Measurements from ENCODE around the gene MRGPRE.
A peak's percentile ranks its signal among the peaks of the same experiment; 100 is the strongest.
"Not testable (repeated sequence)": the region's sequence is repeated elsewhere in the genome, so short reads cannot be mapped to it uniquely, and the experiment has no call there.

MRGPRE gene, protein sequence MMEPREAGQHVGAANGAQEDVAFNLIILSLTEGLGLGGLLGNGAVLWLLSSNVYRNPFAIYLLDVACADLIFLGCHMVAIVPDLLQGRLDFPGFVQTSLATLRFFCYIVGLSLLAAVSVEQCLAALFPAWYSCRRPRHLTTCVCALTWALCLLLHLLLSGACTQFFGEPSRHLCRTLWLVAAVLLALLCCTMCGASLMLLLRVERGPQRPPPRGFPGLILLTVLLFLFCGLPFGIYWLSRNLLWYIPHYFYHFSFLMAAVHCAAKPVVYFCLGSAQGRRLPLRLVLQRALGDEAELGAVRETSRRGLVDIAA

GRCh38 chr11:3231851-3232744 lies at the start of gene MRGPRE:
Gene MRGPRE, minus strand, starts transcription at chr11:3232417. Its CDS starts 3,618 bp downstream, at chr11:3228799.
- no peak for DNase-seq (ENCODE audit: low spot score)

DNA sequence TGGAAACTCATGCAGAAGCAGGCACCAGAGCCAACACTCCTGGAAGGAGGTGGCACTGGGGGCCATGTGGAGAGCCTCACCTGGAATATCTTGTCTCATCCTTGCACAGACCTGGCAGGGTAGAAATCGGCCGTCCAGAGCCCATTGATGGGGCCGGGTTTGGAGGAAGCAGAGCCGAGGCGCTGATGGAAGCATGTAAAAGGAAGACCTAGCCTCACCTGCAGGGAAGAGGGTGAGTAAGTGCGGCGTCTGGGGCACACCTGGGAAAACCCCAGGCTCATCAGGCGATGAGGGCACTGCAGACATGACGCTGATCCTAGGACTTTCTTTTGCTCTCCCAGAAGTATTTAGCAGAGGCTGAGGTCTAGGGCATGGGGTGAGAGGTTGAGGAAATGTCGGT lies 48.9 kb upstream of the MRGPRE start:
- not testable (repeated sequence) for DNase-seq (ENCODE audit: low spot score)

- not testable (repeated sequence) for DNase-seq (ENCODE audit: low spot score)
These were observed 48.4 kb upstream of the MRGPRE start for GRCh38 chr11:3280662-3281061.

DNA sequence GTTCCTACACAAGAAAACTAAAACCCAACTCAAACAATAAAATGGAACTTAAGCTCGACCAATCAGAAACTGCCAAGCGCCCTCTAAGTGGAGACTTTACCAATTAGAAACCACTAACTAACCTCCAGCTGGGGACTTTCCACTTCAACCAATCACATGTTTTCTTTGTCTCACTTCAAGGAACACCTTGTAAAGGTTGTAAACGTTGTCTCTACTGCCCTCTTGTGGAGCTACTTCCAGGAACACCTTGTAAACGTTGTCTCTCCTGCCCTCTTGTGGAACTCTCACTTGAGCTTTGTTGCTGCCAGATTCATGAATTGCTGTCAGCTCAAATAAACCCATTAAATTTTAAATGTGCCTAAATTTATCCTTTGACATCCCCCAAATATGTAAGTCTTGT lies 46.7 kb upstream of the MRGPRE start:
- not testable (repeated sequence) for DNase-seq (ENCODE audit: low spot score)

- DNase-seq (ENCODE audit: low spot score), result not testable (repeated sequence)
These were observed 41.4 kb upstream of the MRGPRE start for GRCh38 chr11:3273629-3274028.

GRCh38 chr11:3262548-3262947 lies 30.3 kb upstream of the MRGPRE start:
- DNase-seq (ENCODE audit: low spot score), result not testable (repeated sequence)

DNA sequence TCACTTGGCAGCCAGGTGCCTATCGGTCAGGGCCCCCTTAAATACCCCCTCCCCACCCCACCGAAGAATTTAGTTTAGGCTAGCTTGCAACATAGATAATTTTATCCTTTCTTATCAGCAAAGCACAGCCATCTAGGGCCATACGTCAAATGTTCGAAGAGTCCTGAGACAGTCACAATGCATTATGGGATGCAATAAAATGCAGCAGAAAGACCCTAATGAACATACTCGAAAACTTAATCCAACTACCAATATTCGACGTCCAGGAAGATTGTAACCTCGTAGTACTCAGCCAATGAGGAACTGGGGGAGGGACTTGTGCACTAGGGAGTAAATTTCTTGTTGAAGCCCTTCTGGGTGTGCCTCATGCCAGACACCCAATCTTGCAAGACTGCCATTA lies 29.6 kb upstream of the MRGPRE start:
- not testable (repeated sequence) for DNase-seq (ENCODE audit: low spot score)

DNA sequence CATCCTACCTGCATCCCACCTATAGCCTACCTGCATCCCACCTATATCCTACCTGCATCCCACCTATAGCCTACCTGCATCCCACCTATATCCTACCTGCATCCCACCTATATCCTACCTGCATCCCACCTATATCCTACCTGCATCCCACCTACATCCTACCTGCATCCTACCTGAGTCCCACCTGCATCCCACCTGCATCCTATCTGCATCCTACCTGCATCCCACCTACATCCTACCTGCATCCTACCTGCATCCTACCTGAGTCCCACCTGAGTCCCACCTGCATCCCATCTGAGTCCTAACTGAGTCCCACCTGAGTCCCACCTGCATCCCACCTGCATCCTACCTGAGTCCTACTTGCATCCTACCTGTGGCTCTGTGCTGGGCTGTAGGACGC lies 25.3 kb upstream of the MRGPRE start:
- not testable (repeated sequence) for DNase-seq (ENCODE audit: low spot score)

DNA sequence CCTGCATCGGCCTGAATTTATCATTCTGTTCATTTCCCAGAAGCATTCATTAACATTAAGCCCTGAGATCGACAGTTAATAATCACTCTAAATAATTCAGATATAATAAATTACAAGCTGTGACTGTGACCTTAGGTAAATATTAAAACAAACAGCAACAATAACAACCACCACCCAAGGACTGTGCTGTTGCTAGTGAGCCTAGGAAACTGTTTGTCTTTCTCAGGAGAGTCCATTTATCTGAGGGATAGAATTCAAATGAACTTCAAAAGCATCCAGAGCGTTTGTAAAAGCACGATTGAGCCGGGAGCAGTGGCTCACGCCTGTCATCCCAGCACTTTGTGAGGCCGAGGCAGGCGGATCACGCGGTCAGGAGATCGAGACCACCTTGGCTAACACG lies 23.0 kb upstream of the MRGPRE start:
- DNase-seq (ENCODE audit: low spot score), result not testable (repeated sequence)

DNA sequence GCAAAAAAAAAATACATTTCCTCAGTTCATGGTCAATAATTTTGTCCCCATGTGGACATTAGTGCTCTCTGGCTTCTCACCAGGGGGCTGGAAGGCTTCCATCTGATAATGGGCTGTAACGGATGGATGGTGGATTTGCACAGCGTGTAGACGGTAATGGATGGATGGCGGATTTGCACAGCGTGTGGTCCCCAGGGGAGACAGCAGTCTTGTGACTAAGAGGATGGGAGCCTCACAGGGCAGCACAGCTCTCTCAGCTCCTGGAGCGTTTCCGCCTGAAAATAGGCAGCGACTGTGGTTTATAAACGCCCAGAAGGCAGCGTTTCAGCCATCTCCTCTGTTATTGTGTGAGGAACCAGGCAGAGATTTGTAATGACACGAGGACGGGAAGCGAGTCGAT lies 22.6 kb upstream of the MRGPRE start:
- DNase-seq (ENCODE audit: low spot score), result not testable (repeated sequence)

DNA sequence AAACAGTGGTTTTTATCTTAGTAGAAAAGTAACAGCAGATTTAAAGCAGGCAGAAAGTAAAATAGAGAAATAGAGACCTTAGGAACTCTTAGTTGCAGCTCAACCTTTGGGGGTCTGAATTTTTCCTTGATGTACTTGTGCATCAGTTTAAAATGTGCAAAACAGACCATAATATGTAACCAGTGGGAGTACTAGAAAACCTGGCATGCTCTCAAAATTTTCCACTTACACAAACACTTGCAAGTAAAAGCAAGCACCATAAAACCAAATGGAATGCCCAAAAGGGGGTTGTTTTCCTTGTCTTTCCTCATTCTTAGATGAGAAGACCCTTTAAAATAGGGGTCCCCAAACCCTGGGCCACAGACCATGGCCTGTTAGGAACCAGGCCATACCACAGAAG lies 12.9 kb upstream of the MRGPRE start:
- no peak for DNase-seq (ENCODE audit: low spot score)

GRCh38 chr11:3243880-3244279 lies 11.7 kb upstream of the MRGPRE start:
- no peak for DNase-seq (ENCODE audit: low spot score)

DNA sequence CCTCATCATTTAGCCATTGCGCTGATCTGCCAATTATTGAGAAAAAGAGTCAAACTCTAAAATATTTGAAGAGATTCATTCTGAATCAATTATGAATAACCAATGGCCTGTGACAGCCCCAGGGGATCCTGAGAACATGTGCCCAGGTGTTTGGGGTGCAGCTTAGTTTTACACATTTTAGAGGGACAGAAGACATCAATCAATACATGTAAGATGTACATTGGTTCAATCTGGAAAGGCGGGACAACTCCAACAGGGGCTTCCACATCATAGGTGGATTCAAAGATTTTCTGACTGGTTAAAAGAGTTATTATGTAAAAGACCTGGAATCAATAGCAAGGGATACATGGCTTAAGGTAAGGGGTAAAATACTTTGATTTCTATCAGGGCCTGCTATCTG lies 4.9 kb upstream of the MRGPRE start:
- DNase-seq (ENCODE audit: low spot score), result no peak

DNA sequence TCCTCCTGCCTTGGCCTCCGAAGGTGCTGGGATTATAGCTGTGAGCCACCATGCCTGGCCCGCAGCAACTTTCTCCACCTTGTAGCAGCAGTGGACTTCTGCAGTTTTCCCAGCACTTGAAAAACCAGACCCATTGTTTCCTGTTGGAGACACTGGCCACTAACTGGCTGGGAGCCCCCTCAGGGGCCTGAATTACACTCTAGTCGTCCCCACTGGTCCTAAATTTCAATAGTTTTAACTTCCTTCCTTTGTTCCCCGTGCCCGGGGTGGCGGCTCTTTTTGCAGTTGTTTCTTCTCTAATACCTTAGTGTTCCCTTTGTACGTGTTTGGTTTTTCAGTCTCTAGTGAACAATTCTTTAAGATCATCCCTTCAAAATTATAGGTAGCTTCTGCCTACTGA lies 2.6 kb upstream of the MRGPRE start:
- no peak for DNase-seq (ENCODE audit: low spot score)

GRCh38 chr11:3232956-3233355 lies 739 bp upstream of the MRGPRE start:
- no peak for DNase-seq (ENCODE audit: low spot score)

- DNase-seq (ENCODE audit: low spot score), result no peak
These were observed 717 bp downstream of the MRGPRE start for GRCh38 chr11:3231550-3231850.

DNA sequence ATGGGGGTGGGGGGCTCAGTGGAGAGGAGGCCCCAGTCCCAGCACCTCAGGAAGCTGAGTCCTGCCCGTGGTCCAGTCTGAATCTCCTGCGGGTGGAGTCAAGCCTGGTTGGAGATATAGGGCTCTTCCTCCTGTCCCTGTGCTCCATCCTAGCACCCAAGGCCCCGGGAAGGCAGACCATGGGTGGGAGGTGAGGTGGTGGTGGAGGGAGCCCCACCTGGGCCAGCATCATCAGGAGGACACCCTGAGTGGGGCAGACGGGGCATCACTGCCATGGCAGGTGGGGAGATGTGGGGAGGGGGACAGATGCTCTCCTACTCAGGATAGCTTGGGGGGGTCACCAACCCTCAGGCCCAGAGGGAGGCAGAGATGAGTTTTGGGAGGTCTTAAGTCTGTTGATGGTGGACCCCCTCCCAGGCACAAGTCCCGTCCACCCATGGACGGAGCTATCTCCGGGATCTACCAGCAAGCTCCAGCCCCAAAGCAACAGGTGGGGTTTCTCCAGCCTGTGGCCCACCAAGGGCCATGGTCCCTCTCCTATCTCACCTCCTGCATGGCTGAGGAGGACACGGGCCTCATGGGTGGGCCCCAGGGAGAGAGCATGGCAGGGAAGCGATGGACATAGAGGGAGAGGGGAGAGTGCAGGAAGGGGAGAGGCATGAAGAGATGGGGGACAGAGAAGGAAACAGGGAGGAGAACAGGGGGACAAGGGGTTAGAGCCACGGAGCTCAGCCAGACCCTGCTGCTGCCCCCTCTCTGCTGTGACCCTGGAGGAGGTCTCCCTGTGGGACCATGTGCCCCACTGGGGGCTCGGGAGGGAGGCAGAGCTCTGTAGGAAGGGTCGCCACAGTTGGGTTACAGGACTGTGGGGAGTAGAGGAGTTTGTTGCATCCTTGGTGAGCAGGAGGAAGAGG lies 1.3 kb downstream of the MRGPRE start:
- no peak for DNase-seq (ENCODE audit: low spot score)

- no peak for DNase-seq (ENCODE audit: low spot score)
These were observed 2.3 kb downstream of the MRGPRE start for GRCh38 chr11:3229673-3230630.

- no peak for DNase-seq (ENCODE audit: low spot score)
These were observed 3.8 kb downstream of the MRGPRE start for GRCh38 chr11:3228445-3228829.

DNA sequence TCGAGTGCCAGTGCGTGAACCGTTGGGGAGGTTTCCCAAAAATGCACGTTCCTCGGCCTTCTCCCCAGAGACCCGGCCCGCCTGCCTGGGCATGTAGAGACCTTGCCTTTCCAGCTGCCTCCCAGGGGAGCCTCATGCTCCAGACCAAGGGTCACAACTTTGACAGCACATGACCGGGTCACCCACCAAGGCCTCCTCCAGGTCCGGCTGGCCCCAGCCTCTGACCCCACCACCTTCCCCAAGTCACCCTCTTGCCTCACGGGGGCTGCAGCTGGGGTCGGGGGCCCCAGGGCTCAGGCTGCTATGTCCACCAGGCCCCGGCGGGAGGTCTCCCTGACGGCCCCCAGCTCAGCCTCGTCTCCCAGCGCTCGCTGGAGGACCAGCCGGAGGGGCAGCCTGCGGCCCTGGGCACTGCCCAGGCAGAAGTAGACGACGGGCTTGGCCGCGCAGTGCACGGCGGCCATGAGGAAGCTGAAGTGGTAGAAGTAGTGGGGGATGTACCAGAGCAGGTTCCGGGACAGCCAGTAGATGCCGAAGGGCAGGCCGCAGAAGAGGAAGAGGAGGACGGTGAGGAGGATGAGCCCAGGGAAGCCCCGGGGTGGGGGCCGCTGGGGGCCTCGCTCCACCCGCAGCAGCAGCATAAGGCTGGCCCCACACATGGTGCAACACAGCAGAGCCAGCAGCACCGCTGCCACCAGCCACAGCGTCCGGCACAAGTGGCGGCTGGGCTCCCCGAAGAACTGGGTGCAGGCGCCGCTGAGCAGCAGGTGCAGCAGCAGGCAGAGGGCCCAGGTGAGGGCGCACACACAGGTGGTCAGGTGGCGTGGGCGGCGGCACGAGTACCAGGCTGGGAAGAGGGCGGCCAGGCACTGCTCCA lies 4.4 kb downstream of the MRGPRE start:
- DNase-seq (ENCODE audit: low spot score), result peak; percentile 11

Data from iPS-NIHi11 (cell line).